ENCODE results near the gene MYZAP. TPM values are rescaled to one million over a fixed set of nuclear protein-coding genes. Genes with fewer than 3 reads are reported as not detected.

MYZAP gene
- total RNA-seq, 2 donors from 2014 or later = 0.22 to 0.33 TPM

DNA sequence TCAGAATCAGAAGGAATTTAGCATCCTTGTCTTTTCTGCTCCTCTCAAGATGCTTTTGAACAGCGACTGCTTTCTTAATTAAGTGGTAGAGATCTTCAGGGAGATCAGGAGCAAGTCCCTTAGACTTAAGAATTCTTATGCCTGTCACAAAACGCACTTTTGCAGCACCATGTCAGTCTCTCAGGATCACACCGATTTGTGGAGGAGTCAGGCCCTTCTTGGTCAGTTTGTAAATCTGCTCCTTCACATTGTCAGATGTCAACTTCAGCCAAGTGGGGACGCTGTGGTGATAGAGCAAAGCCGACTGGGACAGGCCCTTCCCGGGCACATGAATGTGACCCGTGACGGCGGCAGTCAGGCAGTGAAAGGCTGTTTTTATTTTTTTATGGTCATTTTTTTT is 35.7 kb upstream of the MYZAP start:
- H3K9me3 Mint-ChIP-seq = no peaks in the 10 kb centered on the region
- H3K4me3 Mint-ChIP-seq = no peak overlapping the region
- 79 to 84% methylated on average over 9 of the region's 9 CpGs for WGBS, 2 experiments (ENCODE audit: insufficient coverage in 1 of 2, insufficient read length in 1 of 2)
- TF ChIP-seq, protein P1, sequence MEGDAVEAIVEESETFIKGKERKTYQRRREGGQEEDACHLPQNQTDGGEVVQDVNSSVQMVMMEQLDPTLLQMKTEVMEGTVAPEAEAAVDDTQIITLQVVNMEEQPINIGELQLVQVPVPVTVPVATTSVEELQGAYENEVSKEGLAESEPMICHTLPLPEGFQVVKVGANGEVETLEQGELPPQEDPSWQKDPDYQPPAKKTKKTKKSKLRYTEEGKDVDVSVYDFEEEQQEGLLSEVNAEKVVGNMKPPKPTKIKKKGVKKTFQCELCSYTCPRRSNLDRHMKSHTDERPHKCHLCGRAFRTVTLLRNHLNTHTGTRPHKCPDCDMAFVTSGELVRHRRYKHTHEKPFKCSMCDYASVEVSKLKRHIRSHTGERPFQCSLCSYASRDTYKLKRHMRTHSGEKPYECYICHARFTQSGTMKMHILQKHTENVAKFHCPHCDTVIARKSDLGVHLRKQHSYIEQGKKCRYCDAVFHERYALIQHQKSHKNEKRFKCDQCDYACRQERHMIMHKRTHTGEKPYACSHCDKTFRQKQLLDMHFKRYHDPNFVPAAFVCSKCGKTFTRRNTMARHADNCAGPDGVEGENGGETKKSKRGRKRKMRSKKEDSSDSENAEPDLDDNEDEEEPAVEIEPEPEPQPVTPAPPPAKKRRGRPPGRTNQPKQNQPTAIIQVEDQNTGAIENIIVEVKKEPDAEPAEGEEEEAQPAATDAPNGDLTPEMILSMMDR (conservative IDR thresholded peaks at IDR 0.05) = no peak
- Histone ChIP-seq H3K9me3 (ENCODE audit: control insufficient read depth, low read length) (no peaks in the 10 kb centered on the region), H3K4me1 (ENCODE audit: control insufficient read depth, insufficient read depth, low read length) (peaks cover 22% of the 10 kb centered on the region), H3K27ac (ENCODE audit: low read depth, low read length) (no peak overlapping the region), H3K27me3 (ENCODE audit: control insufficient read depth, insufficient read depth, low read length, poor library complexity, severe bottlenecking) (no peaks in the 10 kb centered on the region), H3K36me3 (ENCODE audit: control insufficient read depth, insufficient read depth, low read length) (peaks cover 19% of the 10 kb centered on the region), H3K9ac (ENCODE audit: extremely low read depth, low read length, poor library complexity, severe bottlenecking) (no peak overlapping the region), H3K4me3 (ENCODE audit: low read length) (no peak overlapping the region)
- H3K36me3 Mint-ChIP-seq (ENCODE audit: low read depth) = peaks cover 45% of the 10 kb centered on the region
- peaks cover 37% of the 10 kb centered on the region for H3K4me1 Mint-ChIP-seq
- no peak for DNase-seq
- no peaks in the 10 kb centered on the region for H3K27me3 Mint-ChIP-seq (ENCODE audit: insufficient read depth)
- H3K27ac Mint-ChIP-seq = no peak overlapping the region

DNA sequence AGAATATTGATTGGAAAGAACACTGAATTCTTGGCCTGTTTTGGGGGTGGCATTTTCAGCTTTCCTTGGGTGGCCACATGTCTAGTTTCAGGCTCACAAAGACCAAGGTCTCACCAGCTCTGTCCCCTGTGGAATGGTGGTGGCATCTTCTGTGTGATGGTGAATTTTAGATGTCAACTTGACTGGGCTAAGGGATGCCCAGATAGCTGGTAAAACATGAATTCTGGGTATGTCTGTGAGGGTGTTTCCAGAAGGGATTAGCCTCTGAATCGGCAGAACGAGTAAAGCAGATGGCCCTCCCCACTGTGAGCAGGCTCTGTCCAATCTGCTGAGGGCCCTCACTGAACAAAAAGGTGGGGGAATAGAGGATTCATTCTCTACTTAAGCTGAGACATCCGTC is 34.4 kb upstream of the MYZAP start:
- Mint-ChIP-seq H3K9me3 (no peaks in the 10 kb centered on the region), H3K4me1 (peaks cover 26% of the 10 kb centered on the region), H3K27ac (no peak overlapping the region), H3K36me3 (ENCODE audit: low read depth) (peaks cover 40% of the 10 kb centered on the region), H3K4me3 (no peak overlapping the region), H3K27me3 (ENCODE audit: insufficient read depth) (no peaks in the 10 kb centered on the region)
- TF ChIP-seq, protein P1 (conservative IDR thresholded peaks at IDR 0.05) = no peak
- H3K4me3 ChIP-seq (ENCODE audit: low read length) = no peak overlapping the region
- 93 to 100% methylated on average over 1 to 3 of the region's 3 CpGs for WGBS, 2 experiments (ENCODE audit: insufficient coverage in 1 of 2, insufficient read length in 1 of 2)
- no peak overlapping the region for H3K27ac ChIP-seq (ENCODE audit: low read depth, low read length)
- H3K9me3 ChIP-seq (ENCODE audit: control insufficient read depth, low read length) = no peaks in the 10 kb centered on the region
- H3K4me1 ChIP-seq (ENCODE audit: control insufficient read depth, insufficient read depth, low read length) = peaks cover 16% of the 10 kb centered on the region
- H3K36me3 ChIP-seq (ENCODE audit: control insufficient read depth, insufficient read depth, low read length) = peaks cover 11% of the 10 kb centered on the region
- H3K27me3 ChIP-seq (ENCODE audit: control insufficient read depth, insufficient read depth, low read length, poor library complexity, severe bottlenecking) = no peaks in the 10 kb centered on the region
- no peak for DNase-seq
- no peak overlapping the region for H3K9ac ChIP-seq (ENCODE audit: extremely low read depth, low read length, poor library complexity, severe bottlenecking)

DNA sequence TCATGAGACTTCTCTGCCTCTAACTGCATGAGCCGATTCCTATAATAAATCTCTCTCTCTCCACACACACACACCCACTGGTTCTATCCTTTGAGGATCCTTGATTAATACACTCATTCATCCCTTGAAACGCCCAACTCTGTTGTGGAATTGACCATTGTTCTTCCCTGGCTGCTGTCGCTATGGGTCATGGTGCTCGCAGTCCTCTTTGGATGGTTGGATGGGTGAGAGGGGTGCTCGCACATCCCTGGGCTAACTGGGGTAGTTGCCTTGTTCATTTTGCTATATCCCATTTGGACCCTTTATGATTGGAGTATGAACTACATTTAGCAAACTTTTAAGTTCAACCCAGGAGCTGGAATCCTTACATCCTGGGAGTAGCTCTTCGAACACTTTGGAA is 33.9 kb upstream of the MYZAP start:
- Histone ChIP-seq H3K27ac (ENCODE audit: low read depth, low read length) (no peak overlapping the region), H3K9ac (ENCODE audit: extremely low read depth, low read length, poor library complexity, severe bottlenecking) (no peak overlapping the region), H3K36me3 (ENCODE audit: control insufficient read depth, insufficient read depth, low read length) (peaks cover 7% of the 10 kb centered on the region), H3K27me3 (ENCODE audit: control insufficient read depth, insufficient read depth, low read length, poor library complexity, severe bottlenecking) (no peaks in the 10 kb centered on the region), H3K4me3 (ENCODE audit: low read length) (no peak overlapping the region), H3K9me3 (ENCODE audit: control insufficient read depth, low read length) (no peaks in the 10 kb centered on the region), H3K4me1 (ENCODE audit: control insufficient read depth, insufficient read depth, low read length) (peaks cover 16% of the 10 kb centered on the region)
- TF ChIP-seq, protein P1 (conservative IDR thresholded peaks at IDR 0.05) = no peak
- H3K4me3 Mint-ChIP-seq = no peak overlapping the region
- no peaks in the 10 kb centered on the region for H3K27me3 Mint-ChIP-seq (ENCODE audit: insufficient read depth)
- H3K27ac Mint-ChIP-seq = no peak overlapping the region
- peaks cover 24% of the 10 kb centered on the region for H3K4me1 Mint-ChIP-seq
- no peak for DNase-seq
- H3K36me3 Mint-ChIP-seq (ENCODE audit: low read depth) = peaks cover 35% of the 10 kb centered on the region
- WGBS, 2 experiments (ENCODE audit: insufficient coverage in 1 of 2, insufficient read length in 1 of 2) = 88 to 93% methylated on average over 2 to 6 of the region's 6 CpGs
- no peaks in the 10 kb centered on the region for H3K9me3 Mint-ChIP-seq

Data from endodermal cell (in vitro differentiated cells).